Measurements from ENCODE around the gene AQP5. TPM values are rescaled to one million over a fixed set of nuclear protein-coding genes. Genes with fewer than 3 reads are reported as not detected.
A peak's percentile ranks its signal among the peaks of the same experiment; 100 is the strongest.

AQP5 gene
- total and polyA plus RNA-seq, 2 of the 8 experiments (the other 6 are each of a cell fraction or from before 2014, with no cell fraction given) = 2.5 to 3.2 TPM

- 100% methylated on average over 2 of the region's 2 CpGs; no CpG with 5 or more reads in 1 of the 2 experiments for WGBS, 2 experiments (ENCODE audit: extremely low coverage in 1 of 2, insufficient coverage in 1 of 2, insufficient read length in 1 of 2, insufficient replicate concordance in 2 of 2, low coverage in 1 of 2, low lambda C conversion rate in 2 of 2, missing lambda C conversion rate in 1 of 2)
Measured at GRCh38 chr12:49998453-49998852, 36.8 kb downstream of the AQP5 start.

More at GRCh38 chr12:49998453-49998852, 36.8 kb downstream of the AQP5 start:
- Histone ChIP-seq H2AK5ac (ENCODE audit: low read depth, low read length) (no peak overlapping the region), H3K23me2 (ENCODE audit: low read depth, low read length) (no peaks in the 10 kb centered on the region), H2BK15ac (ENCODE audit: low read length) (no peak overlapping the region), H3K4me2 (ENCODE audit: insufficient read depth in 1 of 2, low read depth in 2 of 2, low read length in 2 of 2) (no peak overlapping the region), H3K27me3 (replicated peaks in 1 of 4; ENCODE audit: control insufficient read depth in 3 of 4, extremely low read depth in 1 of 4, insufficient read depth in 3 of 4, low read length in 3 of 4) (no peaks in the 10 kb centered on the region), H3K56ac (replicated peaks; ENCODE audit: insufficient read length, low read depth, low read length) (no peak overlapping the region), H3K18ac (ENCODE audit: extremely low read depth, low read length) (no peak overlapping the region), H3K23ac (ENCODE audit: insufficient read length) (no peak overlapping the region), H4K91ac (replicated peaks; ENCODE audit: insufficient read length, low read length) (no peak overlapping the region), H3K79me1 (ENCODE audit: low read depth, low read length) (no peaks in the 10 kb centered on the region), H3K4me3 (ENCODE audit: extremely low read depth in 1 of 4, insufficient read depth in 2 of 4, low read depth in 3 of 4, low read length in 4 of 4) (no peak overlapping the region), H4K5ac (ENCODE audit: insufficient read length, low read depth, low read length) (no peak overlapping the region), H2BK20ac (ENCODE audit: low read length) (no peak overlapping the region), H3K9me3 (ENCODE audit: insufficient read depth in 2 of 2, low read depth in 1 of 2, low read length in 1 of 2) (no peaks in the 10 kb centered on the region), H3K4ac (replicated peaks; ENCODE audit: insufficient read length, low read depth, low read length) (no peak overlapping the region), H4K8ac (ENCODE audit: extremely low read depth, insufficient read depth, low read length) (no peak overlapping the region), H2AFZ (ENCODE audit: low read length) (no peak overlapping the region), H3K79me2 (ENCODE audit: control insufficient read depth in 1 of 2, insufficient read depth in 2 of 2, low read length in 2 of 2) (no peaks in the 10 kb centered on the region), H2BK12ac (ENCODE audit: low read depth, low read length) (no peak overlapping the region), H3K4me1 (replicated peaks in 1 of 4; ENCODE audit: control insufficient read depth in 3 of 4, insufficient read depth in 4 of 4, low read length in 3 of 4) (no peaks in the 10 kb centered on the region), H3K14ac (ENCODE audit: insufficient read length) (no peak overlapping the region), H4K20me1 (replicated peaks in 1 of 2; ENCODE audit: control insufficient read depth in 1 of 2, insufficient read depth in 2 of 2, low read length in 2 of 2) (no peaks in the 10 kb centered on the region), H3K36me3 (ENCODE audit: control insufficient read depth in 2 of 4, insufficient read depth in 4 of 4, low read length in 3 of 4) (peaks cover 17 to 56% (median 35%) of the 10 kb centered on the region in 4 experiments), H3K27ac (ENCODE audit: low read depth, low read length) (no peak overlapping the region), H2BK120ac (replicated peaks; ENCODE audit: low read depth, low read length) (no peak overlapping the region), H3K9ac (replicated peaks in 1 of 4; ENCODE audit: extremely low read depth in 1 of 4, low read depth in 3 of 4, low read length in 3 of 4) (no peak overlapping the region), H2BK5ac (ENCODE audit: low read depth, low read length) (no peak overlapping the region)
- FAIRE-seq (no peak), DNase-seq (ENCODE audit: low read depth in 1 of 2, low spot score in 2 of 2) (no peak)
- POLR2A ChIA-PET (ENCODE audit: partially characterized antibody) = no interaction called here
- CTCF ChIA-PET (ENCODE audit: partially characterized antibody) = interaction anchor here (1.1 to 4.7 kb wide), 5 partner anchors 14 to 72 kb away, joined by 3 to 16 read pairs (median 5); partner anchors contain the start of gene AQP6
- TF ChIP-seq TEAD4 (IDR thresholded peaks at IDR 0.05; ENCODE audit: low read depth, low read length) (no peak), TAF1 (IDR thresholded peaks at IDR 0.05; ENCODE audit: low read depth, low read length) (no peak), NRF1 (IDR thresholded peaks at IDR 0.05; ENCODE audit: low read depth, low read length) (no peak), RBBP5 (IDR thresholded peaks at IDR 0.05; ENCODE audit: borderline replicate concordance, low read depth, low read length) (no peak), CTCF (IDR thresholded peaks at IDR 0.05; ENCODE audit: control extremely low read depth in 1 of 3, insufficient read depth in 1 of 3, low read depth in 1 of 3, low read length in 3 of 3) (peak in 1 of 3 experiments; percentile 24; a peak in 1 of 4 replicates), MAX (IDR thresholded peaks at IDR 0.05) (no peak), SIN3A (conservative IDR thresholded peaks at IDR 0.05 in 1 of 2, IDR thresholded peaks at IDR 0.05 in 1 of 2; ENCODE audit: low read depth in 1 of 2, low read length in 2 of 2) (no peak)

Data from H1 (cell line).